Measurements from ENCODE around the gene MCC. TPM values are rescaled to one million over a fixed set of nuclear protein-coding genes. Genes with fewer than 3 reads are reported as not detected.

Gene MCC
- total RNA-seq, 4 donors from 2014 or later, result 17.0 to 24.8 (median 21.0) TPM

- Histone ChIP-seq H3K27ac (replicated peaks in 1 of 4) (no peak overlapping the region), H3K36me3 (peaks cover 0 to 3% (median 0%) of the 10 kb centered on the region in 4 donors), H3K9me3 (no peaks in the 10 kb centered on the region), H3K27me3 (no peaks in the 10 kb centered on the region), H3K4me1 (peaks cover 20 to 37% (median 31%) of the 10 kb centered on the region in 4 donors), H3K4me3 (no peak overlapping the region)
- no peak for DNase-seq (ENCODE audit: extremely low spot score)
- intact Hi-C loops (cut with DNase I), result loop anchor here (5.0 kb wide), 1 partner anchor 52 kb away; no protein-coding TSS in a partner anchor
- WGBS, result 36% methylated on average over 2 of the region's 2 CpGs
- TF ChIP-seq CTCF (IDR thresholded peaks at IDR 0.05) (no peak), EP300 (IDR thresholded peaks at IDR 0.05) (no peak), POLR2A (IDR thresholded peaks at IDR 0.05; ENCODE audit: low read depth) (no peak), POLR2AphosphoS5 (IDR thresholded peaks at IDR 0.05) (no peak)
Measured at GRCh38 chr5:112978836-112979235, 509.4 kb downstream of the MCC start.

- DNase-seq (ENCODE audit: extremely low spot score), result no peak
- TF ChIP-seq POLR2A (IDR thresholded peaks at IDR 0.05; ENCODE audit: low read depth), result no peak
- no peak for TF ChIP-seq CTCF (IDR thresholded peaks at IDR 0.05)
- TF ChIP-seq EP300 (IDR thresholded peaks at IDR 0.05), result no peak
- no peak for TF ChIP-seq POLR2AphosphoS5 (IDR thresholded peaks at IDR 0.05)
- intact Hi-C loops (cut with DNase I), result loop anchor here (5.0 kb wide), 1 partner anchor 50 kb away; no protein-coding TSS in a partner anchor
- peak overlapping the region; percentile 86 to 93 (median 90) for H3K27ac ChIP-seq (replicated peaks in 1 of 4)
- H3K4me1 ChIP-seq, result peaks cover 13 to 37% (median 31%) of the 10 kb centered on the region in 4 donors
- H3K36me3 ChIP-seq, result peaks cover 0 to 3% (median 0%) of the 10 kb centered on the region in 4 donors
- H3K27me3 ChIP-seq, result no peaks in the 10 kb centered on the region
- no peaks in the 10 kb centered on the region for H3K9me3 ChIP-seq
- WGBS, result under 1% methylated on average over 16 of the region's 16 CpGs
- H3K4me3 ChIP-seq, result peak overlapping the region; percentile 85 to 95 (median 88)
Measured at GRCh38 chr5:112977440-112977861, 510.8 kb downstream of the MCC start.

- intact Hi-C loops (cut with DNase I), result loop anchor here (5.0 kb wide), 1 partner anchor 49 kb away; no protein-coding TSS in a partner anchor
- no peak for TF ChIP-seq EP300 (IDR thresholded peaks at IDR 0.05)
- peak; percentile 39 for TF ChIP-seq POLR2A (IDR thresholded peaks at IDR 0.05; ENCODE audit: low read depth)
- TF ChIP-seq POLR2AphosphoS5 (IDR thresholded peaks at IDR 0.05), result peak; percentile 84 to 88
- TF ChIP-seq CTCF (IDR thresholded peaks at IDR 0.05), result peak in 1 of 3 experiments; percentile 22
- peaks cover 13 to 37% (median 31%) of the 10 kb centered on the region in 4 donors for H3K4me1 ChIP-seq
- H3K9me3 ChIP-seq, result no peaks in the 10 kb centered on the region
- peak within 1 kb of the TSS; percentile 86 to 93 (median 90) for H3K27ac ChIP-seq (replicated peaks in 1 of 4)
- H3K4me3 ChIP-seq, result peak within 1 kb of the TSS; percentile 85 to 95 (median 88)
- peak; percentile 98 for DNase-seq (ENCODE audit: extremely low spot score)
- H3K36me3 ChIP-seq, result peaks cover 0 to 1% (median 0%) of the 10 kb centered on the region in 4 donors
- no peaks in the 10 kb centered on the region for H3K27me3 ChIP-seq
- under 1% methylated on average over 62 of the region's 75 CpGs for WGBS
Measured at GRCh38 chr5:112976432-112977309, 511.6 kb downstream of the MCC start, which contains the start of gene DCP2. Gene DCP2 (plus strand): TSS chr5:112976798. CDS start chr5:112976934, 136 bp downstream.

- H3K4me1 ChIP-seq, result peaks cover 13 to 37% (median 31%) of the 10 kb centered on the region in 4 donors
- no peaks in the 10 kb centered on the region for H3K27me3 ChIP-seq
- TF ChIP-seq POLR2A (IDR thresholded peaks at IDR 0.05; ENCODE audit: low read depth), result no peak
- no peak for TF ChIP-seq CTCF (IDR thresholded peaks at IDR 0.05)
- H3K9me3 ChIP-seq, result no peaks in the 10 kb centered on the region
- DNase-seq (ENCODE audit: extremely low spot score), result no peak
- H3K27ac ChIP-seq (replicated peaks in 1 of 4), result peak overlapping the region; percentile 86 to 93 (median 90)
- intact Hi-C loops (cut with DNase I), result loop anchor here (5.0 kb wide), 1 partner anchor 49 kb away; no protein-coding TSS in a partner anchor
- no peaks in the 10 kb centered on the region for H3K36me3 ChIP-seq
- H3K4me3 ChIP-seq, result peak overlapping the region; percentile 85 to 95 (median 88)
- 66% methylated on average over 4 of the region's 11 CpGs for WGBS
Measured at GRCh38 chr5:112975721-112976431, 512.4 kb downstream of the MCC start.
